Mucosa of rectum (tissue), 2 donors: ENCODE measurements around the gene OR4K5.

Experiments used
- H3K27ac ChIP-seq, 2 donors: one replicate each; pipeline ENCODE4 v1.7.0; 2013; ENCODE audit warnings: inconsistent platforms in 2 of 2, low read depth in 2 of 2, low read length in 2 of 2
- H3K27me3 ChIP-seq, 2 donors: one replicate each; pipeline ENCODE4 v1.7.0; 2013; ENCODE audit warnings: low read length in 2 of 2; ENCODE audit not compliant: control insufficient read depth in 2 of 2, insufficient read depth in 2 of 2
- H3K36me3 ChIP-seq, 2 donors: one replicate each; pipeline ENCODE4 v1.7.0; 2013; ENCODE audit warnings: low read length in 2 of 2; ENCODE audit not compliant: control insufficient read depth in 2 of 2, insufficient read depth in 2 of 2
- H3K4me1 ChIP-seq, 2 donors: one replicate each; pipeline ENCODE4 v1.7.0; 2013; ENCODE audit warnings: low read length in 2 of 2, mild to moderate bottlenecking in 1 of 2; ENCODE audit not compliant: control insufficient read depth in 2 of 2, insufficient read depth in 2 of 2
- H3K4me3 ChIP-seq, 2 donors: one replicate each; pipeline ENCODE4 v1.7.0; 2013; ENCODE audit warnings: low read length in 2 of 2
- H3K9ac ChIP-seq, 2 donors: one replicate each; pipeline ENCODE4 v1.7.0; 2013; ENCODE audit warnings: low read length in 2 of 2, low read depth in 1 of 2, mild to moderate bottlenecking in 1 of 2
- H3K9me3 ChIP-seq, 2 donors: one replicate each; pipeline ENCODE4 v1.7.0; 2013; ENCODE audit warnings: low read length in 2 of 2; ENCODE audit not compliant: control insufficient read depth in 2 of 2
- donor health status: healthy.
- donor health status: Normal muscosa, but diverticular disease.

Gene OR4K5

GRCh38 chr14:19920021-19920657 is at the start of gene OR4K5:
Gene OR4K5 (plus strand): TSS chr14:19920607. CDS start chr14:19920607, 0 bp downstream.
- no peaks in the 10 kb centered on the region for H3K27me3 ChIP-seq
- no peak within 1 kb of the TSS for H3K27ac ChIP-seq
- no peak within 1 kb of the TSS for H3K9ac ChIP-seq
- H3K4me1 ChIP-seq, result no peaks in the 10 kb centered on the region
- no peaks in the 10 kb centered on the region for H3K9me3 ChIP-seq
- no peak within 1 kb of the TSS for H3K4me3 ChIP-seq
- H3K36me3 ChIP-seq, result no peaks in the 10 kb centered on the region

- H3K27ac ChIP-seq, result no peak overlapping the region
- peaks cover 0 to 2% of the 10 kb centered on the region in 2 donors for H3K9me3 ChIP-seq
- no peaks in the 10 kb centered on the region for H3K27me3 ChIP-seq
- H3K9ac ChIP-seq, result no peak overlapping the region
- H3K36me3 ChIP-seq, result no peaks in the 10 kb centered on the region
- no peaks in the 10 kb centered on the region for H3K4me1 ChIP-seq
- H3K4me3 ChIP-seq, result no peak overlapping the region
Measured at GRCh38 chr14:19873178-19873577, 47.2 kb upstream of the OR4K5 start.

DNA sequence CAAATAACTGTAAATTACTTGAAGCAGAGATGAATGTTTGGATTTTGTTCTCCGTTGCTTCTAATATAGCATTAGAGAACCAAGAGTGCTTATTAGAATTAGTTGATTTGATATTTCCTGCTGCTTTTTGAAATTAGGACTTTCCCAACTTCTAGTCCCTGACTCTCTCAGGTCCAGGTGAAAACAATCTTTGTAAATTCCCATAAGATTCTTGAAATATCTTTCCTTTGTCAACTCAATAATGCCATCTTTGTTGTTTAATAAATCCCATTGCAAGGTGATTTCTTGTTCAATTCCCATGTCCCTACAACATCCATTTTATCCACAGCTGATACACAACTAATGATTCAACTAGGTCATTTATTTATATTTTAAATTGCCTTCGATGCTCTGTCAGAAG is 45.6 kb upstream of the OR4K5 start, which contains the start of gene OR4K2:
OR4K2 (plus strand) TSS at position 301 of the 400 bp plus-strand sequence. CDS start 1,126 bp downstream, outside the sequence.
- Histone ChIP-seq H3K27me3 (no peaks in the 10 kb centered on the region), H3K4me3 (no peak within 1 kb of the TSS), H3K36me3 (no peaks in the 10 kb centered on the region), H3K27ac (no peak within 1 kb of the TSS), H3K9ac (no peak within 1 kb of the TSS), H3K9me3 (peaks cover 0 to 2% of the 10 kb centered on the region in 2 donors), H3K4me1 (no peaks in the 10 kb centered on the region)

DNA sequence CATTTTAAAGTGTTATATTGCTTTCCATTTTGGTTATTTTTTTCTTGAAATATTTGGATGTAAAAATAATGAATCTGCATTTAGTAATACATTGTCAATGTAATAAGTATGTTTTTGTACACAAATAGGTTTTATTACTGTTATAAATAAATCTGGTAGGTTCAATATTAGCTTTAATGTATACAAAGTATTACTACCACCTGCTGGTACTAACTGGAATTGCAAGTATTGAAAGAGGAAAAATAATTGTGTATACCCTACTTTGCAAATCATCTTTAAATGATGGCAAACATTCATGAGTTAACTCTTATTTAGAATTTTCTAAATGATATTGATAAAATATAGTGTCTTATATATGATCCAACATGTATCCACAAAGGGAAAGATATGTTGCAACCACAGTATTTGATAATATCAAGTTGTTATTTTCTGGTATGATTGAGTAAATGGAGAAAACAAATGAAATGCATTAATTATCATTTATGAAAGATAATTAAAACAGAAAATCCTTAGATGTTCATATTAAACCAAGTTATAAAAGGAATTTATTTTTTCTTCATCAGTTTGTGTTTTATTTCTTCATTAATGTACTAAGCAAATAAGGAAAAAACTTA is 42.3 kb upstream of the OR4K5 start:
- H3K9me3 ChIP-seq, result peaks cover 0 to 4% of the 10 kb centered on the region in 2 donors
- H3K4me1 ChIP-seq, result no peaks in the 10 kb centered on the region
- H3K9ac ChIP-seq, result no peak overlapping the region
- H3K27me3 ChIP-seq, result no peaks in the 10 kb centered on the region
- H3K36me3 ChIP-seq, result no peaks in the 10 kb centered on the region
- H3K27ac ChIP-seq, result no peak overlapping the region
- H3K4me3 ChIP-seq, result no peak overlapping the region

DNA sequence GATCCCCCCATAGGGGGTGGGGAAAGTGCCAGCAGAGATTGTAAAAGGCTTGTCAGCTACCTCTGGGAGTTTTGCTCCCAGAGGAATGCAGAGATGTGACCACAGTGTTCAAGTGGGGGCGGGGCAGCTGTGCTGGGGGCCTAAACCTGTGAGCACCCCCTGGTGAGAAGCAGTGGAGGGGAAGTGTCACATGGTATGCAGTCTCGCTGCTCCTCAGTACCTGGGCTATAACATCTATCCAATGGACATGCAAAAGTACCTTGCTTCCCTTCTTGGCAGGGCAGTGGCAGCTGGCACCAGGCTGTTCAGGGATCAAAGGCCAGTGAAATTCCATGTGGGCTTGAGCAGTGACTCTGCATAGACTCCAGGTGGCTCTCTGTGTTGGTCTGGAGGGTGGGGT is 25.1 kb upstream of the OR4K5 start:
- no peaks in the 10 kb centered on the region for H3K36me3 ChIP-seq
- H3K4me3 ChIP-seq, result no peak overlapping the region
- no peaks in the 10 kb centered on the region for H3K27me3 ChIP-seq
- no peak overlapping the region for H3K9ac ChIP-seq
- no peak overlapping the region for H3K27ac ChIP-seq
- no peaks in the 10 kb centered on the region for H3K4me1 ChIP-seq
- peaks cover 0 to 20% of the 10 kb centered on the region in 2 donors for H3K9me3 ChIP-seq

GRCh38 chr14:19900999-19901398 is 19.4 kb upstream of the OR4K5 start:
- peaks cover 0 to 3% of the 10 kb centered on the region in 2 donors for H3K9me3 ChIP-seq
- no peak overlapping the region for H3K27ac ChIP-seq
- no peaks in the 10 kb centered on the region for H3K4me1 ChIP-seq
- H3K27me3 ChIP-seq, result no peaks in the 10 kb centered on the region
- H3K36me3 ChIP-seq, result no peaks in the 10 kb centered on the region
- no peak overlapping the region for H3K9ac ChIP-seq
- no peak overlapping the region for H3K4me3 ChIP-seq

- no peaks in the 10 kb centered on the region for H3K27me3 ChIP-seq
- no peaks in the 10 kb centered on the region for H3K36me3 ChIP-seq
- H3K27ac ChIP-seq, result no peak overlapping the region
- no peaks in the 10 kb centered on the region for H3K4me1 ChIP-seq
- no peak overlapping the region for H3K9ac ChIP-seq
- H3K9me3 ChIP-seq, result no peaks in the 10 kb centered on the region
- H3K4me3 ChIP-seq, result no peak overlapping the region
Measured at GRCh38 chr14:19902409-19902808, 18.0 kb upstream of the OR4K5 start.

DNA sequence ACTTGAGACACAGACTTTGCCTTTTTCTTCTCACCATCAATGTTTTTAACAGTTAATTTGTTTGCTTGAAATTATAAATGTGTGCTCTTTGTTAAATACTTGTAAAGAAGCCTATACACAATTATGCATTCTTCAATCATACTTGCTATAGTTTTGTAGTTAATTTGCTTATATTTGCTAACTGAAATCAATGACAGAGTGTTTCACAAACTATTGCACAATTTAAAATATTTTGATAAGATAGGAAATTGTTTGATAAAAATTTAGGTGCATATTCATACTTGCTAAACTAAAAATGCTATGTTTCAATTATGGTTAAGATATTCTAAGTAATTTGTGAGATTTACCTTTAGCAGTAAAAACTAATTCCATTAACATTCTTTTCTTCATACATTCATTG is 13.7 kb upstream of the OR4K5 start:
- Histone ChIP-seq H3K27ac (no peak overlapping the region), H3K4me1 (no peaks in the 10 kb centered on the region), H3K4me3 (no peak overlapping the region), H3K36me3 (no peaks in the 10 kb centered on the region), H3K27me3 (no peaks in the 10 kb centered on the region), H3K9ac (no peak overlapping the region), H3K9me3 (no peaks in the 10 kb centered on the region)

DNA sequence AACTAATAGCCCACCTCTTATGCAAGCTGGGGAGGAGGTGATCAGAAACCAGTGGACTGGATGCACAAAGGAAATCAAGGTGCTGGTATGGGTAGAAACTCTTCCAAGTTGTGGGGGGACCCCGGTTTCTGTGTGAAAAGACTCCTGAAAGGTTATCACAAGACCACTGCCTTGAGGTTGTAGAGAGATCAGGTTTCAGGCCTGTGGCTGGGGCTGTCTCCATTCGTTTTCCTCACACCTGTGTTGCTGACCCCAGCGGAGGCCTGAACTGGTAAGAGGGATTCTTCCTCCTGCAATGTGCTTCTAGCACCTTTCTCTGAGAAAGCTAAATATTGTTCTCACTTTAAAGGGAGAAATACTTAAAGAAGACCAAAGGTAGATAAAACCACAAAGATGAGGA is 9.3 kb upstream of the OR4K5 start:
- H3K4me1 ChIP-seq, result no peaks in the 10 kb centered on the region
- no peaks in the 10 kb centered on the region for H3K9me3 ChIP-seq
- no peaks in the 10 kb centered on the region for H3K36me3 ChIP-seq
- H3K9ac ChIP-seq, result no peak overlapping the region
- H3K4me3 ChIP-seq, result no peak overlapping the region
- H3K27ac ChIP-seq, result no peak overlapping the region
- H3K27me3 ChIP-seq, result no peaks in the 10 kb centered on the region

- H3K4me3 ChIP-seq, result no peak overlapping the region
- no peak overlapping the region for H3K9ac ChIP-seq
- no peaks in the 10 kb centered on the region for H3K27me3 ChIP-seq
- H3K27ac ChIP-seq, result no peak overlapping the region
- H3K9me3 ChIP-seq, result no peaks in the 10 kb centered on the region
- no peaks in the 10 kb centered on the region for H3K36me3 ChIP-seq
- H3K4me1 ChIP-seq, result no peaks in the 10 kb centered on the region
Measured at GRCh38 chr14:19917243-19917642, 3.2 kb upstream of the OR4K5 start.
